ENCODE data around the gene RNF126.

DNA sequence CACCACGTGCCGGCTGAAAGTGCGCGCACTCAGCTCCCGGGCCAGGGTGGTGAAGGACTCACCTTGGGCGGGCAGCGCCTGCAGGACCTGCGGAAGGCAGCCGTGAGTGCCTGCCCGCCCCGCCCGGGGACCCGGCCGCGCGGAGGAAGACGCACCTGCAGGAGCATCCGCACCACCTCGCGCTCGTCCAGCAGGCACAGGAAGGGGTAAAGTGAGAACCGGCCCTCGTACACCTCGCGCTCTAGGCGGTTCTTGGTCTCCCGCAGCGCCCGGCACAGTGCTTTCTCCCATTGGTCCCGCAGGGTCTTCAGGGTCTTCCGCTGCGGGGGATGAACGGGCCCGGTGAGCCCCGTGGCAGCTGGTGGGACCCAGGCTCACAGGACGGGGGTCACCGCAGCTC is 40.3 kb downstream of the RNF126 start:
- TF ChIP-seq POLR2AphosphoS5 (IDR thresholded peaks at IDR 0.05; ENCODE audit: insufficient read depth in 1 of 2, low read depth in 1 of 2) (no peak), POLR2A (IDR thresholded peaks at IDR 0.05) (no peak)
- TF ChIP-seq, protein P1, sequence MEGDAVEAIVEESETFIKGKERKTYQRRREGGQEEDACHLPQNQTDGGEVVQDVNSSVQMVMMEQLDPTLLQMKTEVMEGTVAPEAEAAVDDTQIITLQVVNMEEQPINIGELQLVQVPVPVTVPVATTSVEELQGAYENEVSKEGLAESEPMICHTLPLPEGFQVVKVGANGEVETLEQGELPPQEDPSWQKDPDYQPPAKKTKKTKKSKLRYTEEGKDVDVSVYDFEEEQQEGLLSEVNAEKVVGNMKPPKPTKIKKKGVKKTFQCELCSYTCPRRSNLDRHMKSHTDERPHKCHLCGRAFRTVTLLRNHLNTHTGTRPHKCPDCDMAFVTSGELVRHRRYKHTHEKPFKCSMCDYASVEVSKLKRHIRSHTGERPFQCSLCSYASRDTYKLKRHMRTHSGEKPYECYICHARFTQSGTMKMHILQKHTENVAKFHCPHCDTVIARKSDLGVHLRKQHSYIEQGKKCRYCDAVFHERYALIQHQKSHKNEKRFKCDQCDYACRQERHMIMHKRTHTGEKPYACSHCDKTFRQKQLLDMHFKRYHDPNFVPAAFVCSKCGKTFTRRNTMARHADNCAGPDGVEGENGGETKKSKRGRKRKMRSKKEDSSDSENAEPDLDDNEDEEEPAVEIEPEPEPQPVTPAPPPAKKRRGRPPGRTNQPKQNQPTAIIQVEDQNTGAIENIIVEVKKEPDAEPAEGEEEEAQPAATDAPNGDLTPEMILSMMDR (IDR thresholded peaks at IDR 0.05): no peak
